Mononuclear cell (primary cell): Measurements from ENCODE around the gene RNASE12. TPM values are rescaled to one million over a fixed set of nuclear protein-coding genes. Genes with fewer than 3 reads are reported as not detected.

Experiments used
- H3K27me3 ChIP-seq: 2 replicates; pipeline ENCODE4 v1.6.0; 2011; ENCODE audit warnings: low read length, control low read depth; ENCODE audit not compliant: insufficient read depth
- H3K4me1 ChIP-seq: 2 replicates; pipeline ENCODE4 v1.5.1; 2011; ENCODE audit warnings: mild to moderate bottlenecking, low read length, control low read depth; ENCODE audit not compliant: insufficient read depth
- H3K4me3 ChIP-seq: 2 replicates; pipeline ENCODE4 v1.5.1; 2011; ENCODE audit warnings: mild to moderate bottlenecking, low read length, moderate library complexity
- H3K9me3 ChIP-seq: 2 replicates; pipeline ENCODE4 v1.5.1; 2011; ENCODE audit warnings: low read depth, mild to moderate bottlenecking, control low read depth, low read length
- total RNA-seq: library from RNA; depleted of rRNA; stranded (reverse); fragments of >200 nt; gene quantifications from one replicate; pipeline ENCODE4 v1.2.3, GENCODE V29; 2012

The RNASE12 gene
- total RNA-seq, 1 donor = not detected

GRCh38 chr14:20548414-20549158, 42.6 kb downstream of the RNASE12 start:
- H3K27me3 ChIP-seq = no peaks in the 10 kb centered on the region
- no peaks in the 10 kb centered on the region for H3K9me3 ChIP-seq
- no peak overlapping the region for H3K4me3 ChIP-seq
- no peaks in the 10 kb centered on the region for H3K4me1 ChIP-seq

DNA sequence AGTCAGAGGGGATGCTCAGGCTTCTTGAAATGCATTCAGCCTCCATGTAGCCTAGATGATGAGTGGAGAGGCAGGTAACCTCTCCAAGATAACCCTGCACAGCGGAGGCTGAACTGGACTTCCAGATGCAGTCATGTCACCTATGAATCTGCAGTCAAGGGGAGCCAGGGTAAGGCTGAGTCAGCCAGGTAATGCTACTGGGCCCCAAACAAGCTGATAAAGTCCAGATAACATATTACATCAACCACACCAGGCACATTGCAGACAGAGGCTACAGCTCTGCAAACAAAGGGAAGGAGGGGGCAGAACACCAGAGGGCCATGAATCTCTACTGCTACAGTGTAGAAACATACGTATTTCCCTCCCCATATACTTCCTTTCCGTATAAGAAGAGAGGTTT, 44.3 kb downstream of the RNASE12 start:
- Histone ChIP-seq H3K9me3 (no peaks in the 10 kb centered on the region), H3K27me3 (no peaks in the 10 kb centered on the region), H3K4me1 (no peaks in the 10 kb centered on the region), H3K4me3 (no peak overlapping the region)

Other genes with a start within 250 kb of the RNASE12 start
- gene PARP2, start 247.7 kb downstream of the RNASE12 start, total RNA-seq = 6.0 TPM
- 17.3 TPM for gene TEP1, start 177.9 kb downstream of the RNASE12 start, total RNA-seq
- 0.10 TPM for gene KLHL33, start 155.2 kb downstream of the RNASE12 start, total RNA-seq
- gene OSGEP, start 136.6 kb downstream of the RNASE12 start, total RNA-seq = 22.4 TPM
- gene APEX1, start 136.2 kb downstream of the RNASE12 start, total RNA-seq = 42.5 TPM
- gene PIP4P1, start 129.9 kb downstream of the RNASE12 start, total RNA-seq = 50.7 TPM
- gene PNP, start 122.0 kb downstream of the RNASE12 start, total RNA-seq = 144 TPM
- gene RNASE10, start 85.8 kb downstream of the RNASE12 start, total RNA-seq = not detected
- gene RNASE9, start 30.3 kb downstream of the RNASE12 start, total RNA-seq = not detected
- gene RNASE11, start 3.4 kb downstream of the RNASE12 start, total RNA-seq = not detected
- not detected for gene OR6S1, start 50.3 kb upstream of the RNASE12 start, total RNA-seq
- 5.7 TPM for gene RNASE4, start 93.2 kb upstream of the RNASE12 start, total RNA-seq
- gene ANG, start 97.4 kb upstream of the RNASE12 start, total RNA-seq = 1.3 TPM
- gene EDDM3A, start 154.5 kb upstream of the RNASE12 start, total RNA-seq = not detected
- not detected for gene EDDM3B, start 177.0 kb upstream of the RNASE12 start, total RNA-seq
- 31.5 TPM for gene RNASE6, start 189.9 kb upstream of the RNASE12 start, total RNA-seq
- not detected for gene RNASE1, start 211.5 kb upstream of the RNASE12 start, total RNA-seq